Measurements from ENCODE around the gene PLEKHM3. TPM values are rescaled to one million over a fixed set of nuclear protein-coding genes. Genes with fewer than 3 reads are reported as not detected.

Gene PLEKHM3
- total RNA-seq, 1 donor from 2014 or later = 2.5 TPM

DNA sequence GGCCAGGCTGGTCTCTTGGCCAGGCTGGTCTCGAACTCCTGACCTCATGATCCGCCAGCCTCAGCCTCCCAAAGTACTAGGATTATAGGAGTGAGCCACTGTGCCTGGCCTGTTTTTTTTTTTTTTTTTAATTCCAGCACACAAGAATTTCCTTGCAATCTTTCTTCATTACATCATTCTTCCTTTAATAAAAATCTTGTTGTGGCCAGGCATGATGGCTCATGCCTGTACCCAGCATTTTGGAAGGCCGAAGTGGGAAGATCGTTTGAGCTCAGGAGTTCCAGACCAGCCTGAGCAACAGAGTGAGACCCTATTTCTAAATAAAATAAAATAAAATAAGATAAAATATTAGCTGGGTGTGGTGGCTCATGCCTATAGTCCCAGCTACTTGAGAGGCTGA lies 21.4 kb upstream of the PLEKHM3 start:
- no peak for DNase-seq (ENCODE audit: low read depth)
- TF ChIP-seq, protein P1, sequence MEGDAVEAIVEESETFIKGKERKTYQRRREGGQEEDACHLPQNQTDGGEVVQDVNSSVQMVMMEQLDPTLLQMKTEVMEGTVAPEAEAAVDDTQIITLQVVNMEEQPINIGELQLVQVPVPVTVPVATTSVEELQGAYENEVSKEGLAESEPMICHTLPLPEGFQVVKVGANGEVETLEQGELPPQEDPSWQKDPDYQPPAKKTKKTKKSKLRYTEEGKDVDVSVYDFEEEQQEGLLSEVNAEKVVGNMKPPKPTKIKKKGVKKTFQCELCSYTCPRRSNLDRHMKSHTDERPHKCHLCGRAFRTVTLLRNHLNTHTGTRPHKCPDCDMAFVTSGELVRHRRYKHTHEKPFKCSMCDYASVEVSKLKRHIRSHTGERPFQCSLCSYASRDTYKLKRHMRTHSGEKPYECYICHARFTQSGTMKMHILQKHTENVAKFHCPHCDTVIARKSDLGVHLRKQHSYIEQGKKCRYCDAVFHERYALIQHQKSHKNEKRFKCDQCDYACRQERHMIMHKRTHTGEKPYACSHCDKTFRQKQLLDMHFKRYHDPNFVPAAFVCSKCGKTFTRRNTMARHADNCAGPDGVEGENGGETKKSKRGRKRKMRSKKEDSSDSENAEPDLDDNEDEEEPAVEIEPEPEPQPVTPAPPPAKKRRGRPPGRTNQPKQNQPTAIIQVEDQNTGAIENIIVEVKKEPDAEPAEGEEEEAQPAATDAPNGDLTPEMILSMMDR (conservative IDR thresholded peaks at IDR 0.05; ENCODE audit: low read depth, low read length) = no peak
- H3K4me3 ChIP-seq (ENCODE audit: low read depth, low read length) = no peak overlapping the region

DNA sequence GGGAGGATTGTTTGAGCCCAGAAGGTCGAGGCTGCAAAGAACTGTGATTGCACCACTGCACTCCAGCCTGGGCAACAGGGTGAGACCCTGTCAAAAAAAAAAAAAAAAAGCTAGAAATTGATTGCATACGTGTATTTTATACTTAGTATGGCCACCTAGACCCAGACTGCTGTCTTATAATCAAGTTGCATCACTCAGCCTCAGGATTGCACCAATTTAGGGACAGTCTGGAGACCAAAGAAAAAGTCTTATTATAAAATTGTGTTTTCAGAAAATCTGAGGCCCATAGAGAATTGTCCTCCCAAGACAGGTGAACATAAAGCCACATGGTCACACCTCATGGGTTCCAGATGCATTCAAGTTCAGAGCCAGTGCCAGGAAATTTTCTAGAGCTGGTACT lies 17.1 kb upstream of the PLEKHM3 start:
- TF ChIP-seq, protein P1 (conservative IDR thresholded peaks at IDR 0.05; ENCODE audit: low read depth, low read length) = no peak

DNA sequence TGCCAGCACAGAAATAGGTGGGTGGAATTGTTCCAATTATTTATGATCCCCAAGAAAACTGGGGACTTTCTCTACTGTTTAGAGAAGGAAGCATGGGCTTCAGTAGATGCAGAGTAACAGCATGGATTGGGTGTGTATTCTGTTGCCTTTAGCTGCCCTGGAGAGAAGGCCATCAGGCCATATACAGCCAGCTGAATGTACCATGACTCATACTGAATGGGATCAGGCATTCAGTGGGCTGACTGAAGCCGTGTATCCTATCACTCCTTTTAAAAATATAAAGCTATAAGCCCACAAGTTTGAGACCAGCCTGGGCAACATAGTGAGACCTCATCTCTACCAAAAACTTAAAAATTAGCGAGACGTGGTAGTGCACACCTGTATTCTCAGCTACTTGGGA lies 16.7 kb upstream of the PLEKHM3 start:
- no peak overlapping the region for H3K4me3 ChIP-seq (ENCODE audit: low read depth, low read length)
- TF ChIP-seq, protein P1 (conservative IDR thresholded peaks at IDR 0.05; ENCODE audit: low read depth, low read length) = no peak
- DNase-seq (ENCODE audit: low read depth) = no peak

More for the DNA sequence above, 17.1 kb upstream of the PLEKHM3 start:
- no peak for DNase-seq (ENCODE audit: low read depth)
- no peak overlapping the region for H3K4me3 ChIP-seq (ENCODE audit: low read depth, low read length)

DNA sequence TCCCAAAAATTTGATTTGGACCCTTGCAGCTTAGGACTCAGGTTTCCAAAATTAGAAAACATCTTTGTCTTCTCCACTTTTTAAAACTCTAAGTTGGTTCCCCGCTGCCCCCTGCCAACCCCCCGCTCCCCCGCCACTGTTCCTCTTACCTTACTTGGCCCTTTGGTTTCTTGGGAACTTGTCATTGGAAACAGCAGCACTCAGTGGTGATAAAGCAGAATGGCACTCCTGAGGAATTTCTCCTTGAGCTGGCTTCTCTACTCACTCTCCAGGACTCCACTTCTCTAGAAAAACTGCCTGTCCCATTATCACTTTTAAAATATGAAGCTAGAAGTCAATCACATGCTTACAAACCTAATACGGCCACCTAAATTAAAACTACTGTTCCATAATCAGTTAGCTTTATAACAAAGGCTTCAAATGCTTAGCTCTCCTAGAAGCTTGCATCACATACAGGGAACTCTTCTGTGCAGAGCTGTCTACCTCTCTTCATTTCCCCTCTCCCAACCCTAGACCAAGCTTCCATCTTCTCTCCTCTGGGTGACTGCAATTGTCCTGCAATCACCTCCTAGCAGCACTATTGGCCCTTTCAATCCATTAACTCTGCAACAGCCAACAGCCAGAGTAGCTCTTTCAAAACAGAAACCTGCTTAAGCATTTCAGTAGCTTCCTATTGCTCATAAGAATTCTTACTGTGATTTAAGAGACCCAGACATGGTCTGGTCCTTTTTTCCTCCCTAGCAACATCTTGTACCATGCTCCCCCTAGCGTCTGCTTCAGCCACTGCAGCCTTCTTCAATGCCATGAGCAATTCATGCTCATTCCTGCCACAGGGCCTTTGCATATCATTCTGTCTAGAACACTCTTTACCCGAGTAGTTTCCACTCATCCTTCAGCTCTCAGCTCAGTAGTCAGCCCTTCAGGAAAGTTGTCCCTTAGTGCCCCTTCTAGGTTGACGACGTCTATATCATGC lies 15.2 kb upstream of the PLEKHM3 start:
- TF ChIP-seq, protein P1 (conservative IDR thresholded peaks at IDR 0.05; ENCODE audit: low read depth, low read length) = peak; percentile 86
- no peak overlapping the region for H3K4me3 ChIP-seq (ENCODE audit: low read depth, low read length)
- DNase-seq (ENCODE audit: low read depth) = peak; percentile 46

DNA sequence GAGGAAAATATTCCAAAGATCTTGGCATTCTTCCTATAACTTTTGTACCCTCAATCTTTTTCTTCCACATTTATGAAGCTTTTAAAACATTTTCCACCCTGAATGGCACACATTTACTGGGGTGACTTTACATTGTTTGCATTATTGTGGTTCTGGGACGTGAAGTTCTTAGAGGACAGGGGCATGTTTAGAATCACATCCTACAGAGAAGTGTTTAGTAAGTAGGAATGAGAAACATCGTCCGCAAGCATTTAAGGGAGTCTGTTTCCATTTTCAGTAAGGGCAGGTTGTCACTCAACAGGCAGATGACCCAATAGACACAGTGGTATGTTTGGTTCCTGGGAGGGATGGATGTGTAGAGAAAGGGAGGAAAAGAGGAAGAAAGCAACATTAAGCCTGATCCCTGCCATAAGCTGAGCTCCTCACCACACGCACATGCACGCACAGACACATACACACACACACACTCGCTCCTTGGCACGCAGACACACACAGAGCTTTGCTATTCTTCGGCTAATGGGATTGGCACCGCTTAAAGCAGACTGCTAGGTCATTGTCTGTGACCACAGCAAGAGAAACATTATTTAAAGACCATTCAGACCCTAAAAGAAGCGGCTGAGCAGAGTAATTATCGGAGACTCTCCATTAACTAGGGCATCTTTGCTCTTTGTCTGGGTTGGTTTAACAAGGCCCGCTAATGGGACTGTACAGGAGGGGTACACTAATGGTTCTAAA lies 14.2 kb upstream of the PLEKHM3 start:
- DNase-seq (ENCODE audit: low read depth) = no peak
- H3K4me3 ChIP-seq (ENCODE audit: low read depth, low read length) = no peak overlapping the region
- TF ChIP-seq, protein P1 (conservative IDR thresholded peaks at IDR 0.05; ENCODE audit: low read depth, low read length) = no peak

DNA sequence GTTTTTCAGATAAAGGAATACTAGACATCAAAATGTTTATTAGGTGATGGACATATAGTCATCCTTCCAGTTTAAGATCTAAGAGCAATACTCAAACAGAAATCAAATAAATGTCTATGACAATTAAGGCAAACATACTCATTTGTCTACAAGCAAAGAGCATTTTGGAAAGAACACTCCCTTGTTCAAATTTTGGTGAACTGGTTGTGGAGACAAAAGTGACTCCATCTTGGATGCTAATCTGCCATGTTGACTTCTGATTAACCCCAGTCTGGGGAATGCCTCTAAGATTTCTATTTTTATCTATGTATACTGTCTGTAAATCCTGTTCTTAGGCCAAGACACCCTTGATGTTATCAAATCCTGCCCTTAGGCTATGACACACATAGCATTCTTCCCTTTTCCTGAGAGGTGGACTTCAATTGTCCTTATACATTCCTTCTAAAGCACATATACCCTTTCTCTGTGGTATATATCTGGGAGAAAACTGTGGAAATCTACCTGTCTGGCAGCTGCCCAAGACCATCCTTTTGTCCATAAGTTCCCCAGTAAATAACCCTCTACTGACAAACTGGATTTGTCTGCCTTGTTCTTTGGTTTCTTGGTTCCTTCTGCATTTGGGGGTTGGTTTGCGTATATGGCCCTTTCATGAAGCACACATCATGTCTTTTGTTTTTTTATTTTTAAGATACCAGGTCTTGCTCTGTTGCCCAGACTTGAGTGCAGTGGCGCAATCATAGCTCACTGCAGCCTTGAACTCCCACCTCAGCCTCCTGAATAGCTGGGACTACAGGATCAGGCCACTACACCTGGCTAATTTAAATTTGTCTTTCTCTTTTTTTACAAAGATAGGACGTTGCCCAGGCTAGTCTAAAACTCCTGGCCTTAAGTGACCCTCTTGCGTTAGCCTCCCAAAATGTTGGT lies 12.5 kb upstream of the PLEKHM3 start:
- no peak for DNase-seq (ENCODE audit: low read depth)
- TF ChIP-seq, protein P1 (conservative IDR thresholded peaks at IDR 0.05; ENCODE audit: low read depth, low read length) = no peak
- H3K4me3 ChIP-seq (ENCODE audit: low read depth, low read length) = no peak overlapping the region
